GM18508 (cell line): Measurements from ENCODE around the gene CCDC158.
"Not testable (repeated sequence)": the region's sequence is repeated elsewhere in the genome, so short reads cannot be mapped to it uniquely, and the experiment has no call there.

ENCODE experiments used
- ATAC-seq: cut with Tn5 transposase; IDR thresholded peaks from one replicate; pipeline ENCODE4 v1.9.1; 2021; ENCODE audit warnings: moderate number of reproducible peaks; ENCODE audit not compliant: insufficient read depth, unreplicated experiment

CCDC158 gene

GRCh38 chr4:76430519-76431388 lies 9.8 kb upstream of the CCDC158 start:
- ATAC-seq: no peak

GRCh38 chr4:76429636-76430035 lies 8.7 kb upstream of the CCDC158 start:
- ATAC-seq: no peak

GRCh38 chr4:76426272-76426671 lies 5.3 kb upstream of the CCDC158 start:
- ATAC-seq: no peak

DNA sequence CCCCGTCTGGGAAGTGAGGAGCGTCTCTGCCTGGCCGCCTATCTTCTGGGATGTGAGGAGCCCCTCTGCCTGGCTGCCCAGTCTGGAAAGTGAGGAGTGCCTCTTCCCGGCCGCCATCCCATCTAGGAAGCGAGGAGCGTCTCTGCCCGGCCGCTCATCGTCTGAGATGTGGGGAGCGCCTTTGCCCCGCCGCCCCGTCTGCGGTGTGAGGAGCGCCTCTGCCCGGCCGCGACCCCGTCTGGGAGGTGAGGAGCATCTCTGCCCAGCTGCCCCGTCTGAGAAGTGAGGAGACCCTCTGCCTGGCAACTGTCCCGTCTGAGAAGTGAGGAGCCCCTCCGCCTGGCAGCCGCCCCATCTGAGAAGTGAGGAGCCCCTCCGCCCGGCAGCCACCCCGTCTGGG lies 2.2 kb upstream of the CCDC158 start:
- not testable (repeated sequence) for ATAC-seq

- ATAC-seq: no peak
Measured at GRCh38 chr4:76420188-76420761, 666 bp downstream of the CCDC158 start.

DNA sequence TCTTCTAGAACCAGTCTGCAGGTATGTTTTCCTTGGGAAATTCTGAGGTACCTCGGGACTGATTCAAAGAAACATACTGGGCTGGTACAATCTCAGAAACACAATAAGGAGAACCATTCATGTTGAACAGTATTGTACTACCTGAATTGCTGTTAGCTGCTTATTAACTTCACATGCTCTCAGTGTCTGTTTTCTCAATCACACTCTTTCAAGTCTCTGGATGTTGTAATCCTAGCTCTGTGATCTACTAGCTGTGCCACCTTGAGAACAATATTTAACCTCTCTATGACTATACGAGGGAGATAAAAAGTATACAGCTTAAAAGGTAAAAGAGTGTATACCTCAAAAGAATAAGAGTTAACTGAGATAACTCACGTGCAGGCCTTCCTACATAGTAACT lies 10.3 kb downstream of the CCDC158 start:
- no peak for ATAC-seq

DNA sequence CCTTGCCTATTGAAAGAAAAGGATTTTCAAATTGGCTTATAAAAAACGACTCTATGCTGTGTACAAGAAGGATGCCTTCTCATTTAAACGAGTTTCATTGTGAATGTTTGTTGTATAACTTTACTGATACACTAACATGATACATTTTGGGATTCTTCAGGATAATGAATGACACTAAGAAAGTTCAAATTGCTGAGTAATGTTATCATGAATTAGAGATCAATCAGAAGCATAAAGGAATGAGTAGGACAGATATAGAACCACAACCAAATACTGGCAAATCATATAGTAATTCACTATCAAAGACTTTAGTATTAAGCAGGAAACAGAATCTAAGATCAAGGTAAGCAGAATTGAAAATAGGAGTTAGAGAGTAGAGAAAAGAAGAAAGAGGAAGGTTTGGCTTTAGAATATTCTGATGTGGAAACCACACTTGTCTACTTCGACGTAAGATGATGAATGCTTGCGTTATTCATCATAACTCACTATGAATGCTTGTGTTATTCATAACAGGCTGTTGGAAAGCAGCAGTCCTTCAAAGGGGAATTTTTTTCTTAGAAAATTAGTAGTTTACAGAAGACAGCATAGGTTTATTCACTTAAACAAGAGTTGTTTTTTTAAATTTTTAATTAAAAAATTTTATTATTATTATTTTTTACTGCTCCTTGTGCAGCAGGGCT lies 13.4 kb downstream of the CCDC158 start:
- no peak for ATAC-seq

- no peak for ATAC-seq
Measured at GRCh38 chr4:76406081-76406480, 14.9 kb downstream of the CCDC158 start.

DNA sequence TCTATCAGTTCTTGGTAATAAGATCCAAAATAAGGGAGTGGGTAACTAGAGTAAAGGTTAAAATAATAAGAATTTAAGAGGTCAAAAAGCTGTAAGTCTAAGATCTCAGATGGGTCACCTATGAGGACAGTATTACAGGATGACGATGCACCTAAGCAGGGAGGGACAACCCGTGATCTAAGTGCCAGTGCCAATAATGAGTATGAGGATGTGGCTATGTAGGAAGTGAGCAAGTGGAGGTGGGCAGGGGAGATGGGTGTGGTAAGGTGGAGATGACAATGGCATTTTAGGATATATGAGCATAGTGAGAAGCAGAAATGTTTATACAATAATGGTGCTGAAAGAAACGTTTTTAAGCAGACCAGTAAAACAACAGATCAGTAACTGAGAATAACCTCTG lies 19.3 kb downstream of the CCDC158 start:
- ATAC-seq: no peak

- ATAC-seq: no peak
Measured at GRCh38 chr4:76388160-76388908, 32.6 kb downstream of the CCDC158 start.

DNA sequence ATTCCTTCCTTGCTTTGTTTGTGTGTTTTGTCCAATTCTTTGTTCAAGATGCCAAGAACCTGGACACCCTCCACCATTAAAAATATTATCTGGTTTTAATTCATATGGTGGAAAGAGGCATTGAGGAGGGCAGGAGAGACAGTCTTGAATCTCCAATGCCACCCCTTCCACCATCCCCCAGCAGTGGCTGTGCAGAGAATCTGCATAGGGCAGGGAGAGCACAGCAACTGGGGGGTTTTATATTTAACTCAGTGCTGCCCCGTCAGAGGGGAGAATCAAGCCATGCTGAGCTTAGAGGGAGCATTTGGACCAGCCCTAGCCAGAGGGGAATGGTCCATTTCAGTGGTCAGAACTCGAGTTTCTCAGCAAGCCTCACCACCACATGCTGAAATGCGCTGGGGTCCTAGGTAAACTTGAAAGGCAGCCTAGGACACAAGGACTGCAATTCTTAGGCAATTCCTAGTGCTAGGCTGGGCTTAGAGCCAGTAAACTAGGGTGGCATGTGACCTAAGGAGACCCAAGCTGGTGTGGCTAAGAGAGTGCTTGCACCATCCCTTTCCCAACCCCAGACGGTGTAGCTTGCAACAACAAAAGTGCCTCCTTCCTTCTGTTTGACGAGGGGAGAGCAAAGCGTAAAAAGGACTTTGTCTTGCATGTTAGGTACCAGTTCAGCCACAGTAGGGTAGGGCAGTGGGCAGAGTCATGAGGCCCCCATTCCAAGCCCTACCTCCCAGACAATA lies 34.2 kb downstream of the CCDC158 start:
- ATAC-seq: no peak

DNA sequence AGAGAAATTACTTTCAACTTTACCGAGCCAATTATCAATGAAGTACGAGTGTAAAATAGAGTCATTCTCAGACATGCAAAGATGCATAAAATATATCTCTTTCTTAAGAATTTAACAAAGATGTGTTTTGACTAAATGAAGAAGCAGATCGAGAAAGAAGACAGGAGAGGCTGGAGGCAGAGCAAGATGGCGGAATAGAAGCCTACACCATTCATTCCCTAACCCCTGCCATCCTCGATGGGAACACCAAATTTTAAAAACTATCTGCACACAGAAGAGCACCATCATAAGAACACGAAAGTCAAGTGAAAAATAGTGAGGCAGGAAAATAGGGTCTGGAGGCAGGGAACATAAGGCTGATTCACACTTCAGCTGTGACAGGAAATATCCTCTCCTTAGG lies 35.0 kb downstream of the CCDC158 start:
- ATAC-seq: no peak

- no peak for ATAC-seq
Measured at GRCh38 chr4:76384052-76384451, 36.9 kb downstream of the CCDC158 start.

GRCh38 chr4:76383001-76383400 lies 37.9 kb downstream of the CCDC158 start:
- ATAC-seq: no peak

DNA sequence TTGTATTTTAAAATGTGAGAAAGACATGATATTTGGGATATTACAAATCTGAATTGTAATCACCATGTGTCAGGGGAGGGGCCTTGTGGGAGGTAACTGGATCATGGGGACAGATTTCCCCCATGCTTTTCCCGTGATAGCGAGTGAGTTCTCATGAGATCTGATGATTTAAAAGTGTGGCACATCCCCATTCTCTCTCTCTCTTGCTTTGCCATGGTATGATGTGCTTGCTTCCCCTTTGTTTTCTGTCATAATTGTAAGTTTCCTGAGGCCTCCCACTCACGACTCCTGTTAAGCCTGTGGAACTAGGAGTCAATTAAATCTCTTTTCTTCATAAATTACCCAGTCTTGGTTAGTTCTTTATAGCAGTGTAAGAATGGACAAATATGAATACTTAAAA lies 39.0 kb downstream of the CCDC158 start:
- no peak for ATAC-seq

- no peak for ATAC-seq
Measured at GRCh38 chr4:76380561-76380960, 40.4 kb downstream of the CCDC158 start.

GRCh38 chr4:76377911-76378310 lies 43.0 kb downstream of the CCDC158 start:
- ATAC-seq: no peak

DNA sequence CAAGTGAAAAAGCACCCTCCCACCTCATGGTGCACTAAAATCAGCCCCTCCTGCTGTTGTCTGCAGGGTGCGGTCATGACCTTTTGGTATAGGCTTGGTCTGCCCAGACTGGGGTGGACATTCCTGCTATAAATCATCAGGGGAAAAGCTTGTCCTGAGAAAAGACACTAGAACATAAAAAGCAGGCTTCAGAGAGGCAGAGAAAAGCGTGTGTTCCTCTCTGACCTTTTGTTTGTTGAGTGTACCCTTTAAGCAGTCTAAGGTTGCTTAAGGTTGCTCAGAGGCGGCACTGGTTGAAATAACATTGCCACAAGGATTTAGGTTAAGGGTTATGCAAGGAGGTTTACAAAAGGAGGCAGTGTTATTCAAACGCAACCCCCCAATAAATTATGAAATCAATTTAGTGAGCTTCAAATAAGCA lies 43.5 kb downstream of the CCDC158 start:
- no peak for ATAC-seq

DNA sequence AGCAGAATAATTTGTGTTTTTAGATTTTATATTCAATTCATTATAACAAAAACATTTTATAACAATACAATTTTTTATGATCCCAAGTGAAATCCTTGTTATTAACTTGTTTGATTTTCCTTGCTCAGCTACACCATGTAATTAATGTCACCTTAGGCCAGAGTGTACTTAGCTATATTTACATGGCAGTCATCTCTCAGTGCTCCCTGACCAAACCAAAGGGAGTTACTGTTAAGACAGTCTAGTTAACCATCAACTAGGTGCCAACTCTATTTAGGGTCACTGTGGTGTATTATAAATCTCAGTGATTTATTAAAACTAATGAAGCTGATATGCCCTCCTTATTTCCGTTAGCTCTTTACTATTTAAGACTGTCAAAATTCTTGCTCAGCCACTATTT lies 44.4 kb downstream of the CCDC158 start:
- no peak for ATAC-seq

- ATAC-seq: no peak
Measured at GRCh38 chr4:76375703-76376102, 45.2 kb downstream of the CCDC158 start.
